Loucy (cell line): ENCODE data around the gene ARHGAP6.

Experiments
- H2AFZ ChIP-seq: fragments of 200-600 bp; sonication (generic); 2 replicates; pipeline ENCODE4 v1.6.0; 2016; ENCODE audit warnings: antibody characterized with exemption, mild to moderate bottlenecking, low read length, moderate library complexity
- H3F3A ChIP-seq: fragments of 200-600 bp; 2 replicates; pipeline ENCODE4 v1.6.0; 2016; ENCODE audit warnings: antibody characterized with exemption, low read depth, mild to moderate bottlenecking
- H3K27me3 ChIP-seq: fragments of 200-600 bp; sonication (generic); 2 replicates; pipeline ENCODE4 v1.6.1; 2014; ENCODE audit warnings: low read length, mild to moderate bottlenecking; ENCODE audit not compliant: insufficient read depth, poor library complexity, severe bottlenecking
- H3K36me3 ChIP-seq: fragments of 200-600 bp; sonication (generic); 2 replicates; pipeline ENCODE4 v1.6.1; 2016; ENCODE audit warnings: low read length; ENCODE audit not compliant: insufficient read depth
- H3K4me1 ChIP-seq: fragments of 200-600 bp; sonication (generic); 2 replicates; pipeline ENCODE4 v1.5.1; 2014; ENCODE audit warnings: low read length, mild to moderate bottlenecking; ENCODE audit not compliant: insufficient read depth, poor library complexity, severe bottlenecking
- H3K4me2 ChIP-seq: fragments of 200-600 bp; sonication (generic); 2 replicates; pipeline ENCODE4 v1.6.0; 2014; ENCODE audit warnings: antibody characterized with exemption, low read length, low read depth, mild to moderate bottlenecking; ENCODE audit not compliant: poor library complexity, severe bottlenecking
- H3K4me3 ChIP-seq: fragments of 200-600 bp; sonication (generic); 2 replicates; pipeline ENCODE4 v1.5.1; 2014; ENCODE audit warnings: low read length, mild to moderate bottlenecking, mixed read lengths; ENCODE audit not compliant: poor library complexity, severe bottlenecking
- H3K79me2 ChIP-seq: fragments of 200-600 bp; sonication (generic); 2 replicates; pipeline ENCODE4 v1.6.1; 2014; ENCODE audit warnings: low read length; ENCODE audit not compliant: insufficient read depth
- H3K9ac ChIP-seq: fragments of 200-600 bp; sonication (generic); 2 replicates; pipeline ENCODE4 v1.6.0; 2014; ENCODE audit warnings: mild to moderate bottlenecking, low read depth, low read length, moderate library complexity; ENCODE audit not compliant: poor library complexity, severe bottlenecking
- H3K9me2 ChIP-seq: fragments of 200-600 bp; sonication (generic); replicated peaks from 2 replicates; pipeline ENCODE4 v1.6.1; 2016; ENCODE audit warnings: low read depth, low read length, mixed read lengths
- H3K9me3 ChIP-seq: fragments of 200-600 bp; sonication (generic); 2 replicates; pipeline ENCODE4 v1.6.1; 2014; ENCODE audit warnings: mild to moderate bottlenecking, antibody characterized with exemption, low read length, low read depth; ENCODE audit not compliant: insufficient read depth
- H4K20me1 ChIP-seq: fragments of 200-600 bp; sonication (generic); 2 replicates; pipeline ENCODE4 v1.6.0; 2014; ENCODE audit warnings: antibody characterized with exemption, low read length, mild to moderate bottlenecking; ENCODE audit not compliant: insufficient read depth, poor library complexity, severe bottlenecking
- CTCF ChIP-seq: fragments of 200-600 bp; sonication (generic); conservative IDR thresholded peaks from 2 replicates; pipeline ENCODE4 v1.5.1; 2014; ENCODE audit warnings: mild to moderate bottlenecking, antibody characterized with exemption, low read length
- EZH2phosphoT487 ChIP-seq: fragments of 200-600 bp; IDR thresholded peaks from 2 replicates; pipeline ENCODE4 v1.6.1; 2018; ENCODE audit warnings: antibody characterized with exemption, mild to moderate bottlenecking, moderate library complexity, borderline replicate concordance

Gene ARHGAP6

GRCh38 chrX:11558972-11559371, 106.7 kb downstream of the ARHGAP6 start:
- TF ChIP-seq EZH2phosphoT487 (no peak), CTCF (peak; percentile 56)
- Histone ChIP-seq H3F3A (no peaks in the 10 kb centered on the region), H3K4me2 (no peak overlapping the region), H3K79me2 (no peaks in the 10 kb centered on the region), H3K9me3 (no peaks in the 10 kb centered on the region), H4K20me1 (no peaks in the 10 kb centered on the region), H3K36me3 (no peaks in the 10 kb centered on the region), H3K9ac (no peak overlapping the region), H2AFZ (no peak overlapping the region), H3K4me3 (no peak overlapping the region), H3K4me1 (no peaks in the 10 kb centered on the region), H3K27me3 (no peaks in the 10 kb centered on the region), H3K9me2 (no peaks in the 10 kb centered on the region)

GRCh38 chrX:11557120-11557519, 108.6 kb downstream of the ARHGAP6 start:
- H3K4me2 ChIP-seq: no peak overlapping the region
- no peaks in the 10 kb centered on the region for H4K20me1 ChIP-seq
- H3K9me3 ChIP-seq: no peaks in the 10 kb centered on the region
- H3K4me1 ChIP-seq: no peaks in the 10 kb centered on the region
- no peak overlapping the region for H3K4me3 ChIP-seq
- H3K9ac ChIP-seq: no peak overlapping the region
- H3K27me3 ChIP-seq: no peaks in the 10 kb centered on the region
- H3F3A ChIP-seq: no peaks in the 10 kb centered on the region
- H3K36me3 ChIP-seq: no peaks in the 10 kb centered on the region
- no peaks in the 10 kb centered on the region for H3K79me2 ChIP-seq
- no peaks in the 10 kb centered on the region for H3K9me2 ChIP-seq
- H2AFZ ChIP-seq: no peak overlapping the region
- TF ChIP-seq CTCF (no peak), EZH2phosphoT487 (no peak)

- Histone ChIP-seq H2AFZ (no peak overlapping the region), H4K20me1 (no peaks in the 10 kb centered on the region), H3K9me2 (no peaks in the 10 kb centered on the region), H3K9me3 (no peaks in the 10 kb centered on the region), H3F3A (no peaks in the 10 kb centered on the region), H3K79me2 (no peaks in the 10 kb centered on the region), H3K4me3 (no peak overlapping the region), H3K4me1 (no peaks in the 10 kb centered on the region), H3K27me3 (no peaks in the 10 kb centered on the region), H3K4me2 (no peak overlapping the region), H3K36me3 (no peaks in the 10 kb centered on the region), H3K9ac (no peak overlapping the region)
- TF ChIP-seq CTCF: no peak
- TF ChIP-seq EZH2phosphoT487: no peak
These were observed 110.0 kb downstream of the ARHGAP6 start for GRCh38 chrX:11555759-11556158.
